Astrocyte of the spinal cord (primary cell): ENCODE results near the gene UBXN11.

Experiments
- DNase-seq: peaks from one replicate; pipeline ENCODE4 v3.0.0; 2011; ENCODE audit warnings: low read depth, low spot score
- H3K4me3 ChIP-seq: 2 replicates; pipeline ENCODE4 v1.5.1; 2011; ENCODE audit warnings: low read depth, mild to moderate bottlenecking, low read length, moderate library complexity
- in situ Hi-C: cut with HindIII; loops from 2 replicates; pipeline ENCODE4 v1.10.0; 2017; ENCODE audit warnings: low sequenced_read_pairs
- TF ChIP-seq, protein P1 (sequence below): IDR thresholded peaks from 2 replicates; pipeline ENCODE4 v1.5.1; 2012; ENCODE audit warnings: low read depth, mild to moderate bottlenecking, low read length, inconsistent platforms

Gene UBXN11

DNA sequence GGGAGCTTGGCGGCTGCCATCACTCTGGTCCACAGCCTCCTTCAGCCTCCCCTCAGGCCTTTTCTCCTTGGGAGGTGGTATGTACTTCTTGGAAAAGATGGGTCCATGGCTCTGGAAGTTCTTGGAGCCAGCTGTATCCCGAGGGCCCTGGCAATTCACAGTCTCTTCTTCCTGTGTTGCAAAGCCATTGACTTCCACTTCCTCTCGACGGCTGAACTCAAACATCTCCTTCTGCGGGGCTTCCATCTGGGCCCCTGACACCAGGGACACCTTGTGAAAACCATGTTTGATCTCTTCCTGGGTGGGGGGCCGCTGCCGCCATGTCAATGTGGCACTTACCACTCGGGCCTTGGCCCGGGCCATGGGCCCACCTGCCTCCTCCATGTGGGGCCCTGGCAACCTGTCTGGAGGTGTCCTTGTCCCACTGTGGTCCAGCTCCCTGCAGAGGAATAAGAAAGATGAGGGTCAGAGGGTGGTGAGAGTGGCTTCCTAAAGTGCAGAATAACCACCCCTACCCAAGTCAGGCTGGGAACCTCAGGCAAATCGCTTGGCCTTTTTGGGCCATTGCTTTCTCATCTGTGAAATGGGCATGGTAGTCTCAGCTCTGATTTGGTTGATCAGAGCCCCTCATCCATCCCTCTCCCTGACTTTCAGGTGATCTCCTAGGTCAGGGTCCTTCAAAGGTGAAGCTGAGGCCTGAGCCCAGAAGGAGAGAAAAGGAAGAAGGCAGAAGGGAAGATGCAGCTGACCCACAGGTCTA lies 40.0 kb upstream of the UBXN11 start:
- H3K4me3 ChIP-seq = no peak overlapping the region
- TF ChIP-seq, protein P1, sequence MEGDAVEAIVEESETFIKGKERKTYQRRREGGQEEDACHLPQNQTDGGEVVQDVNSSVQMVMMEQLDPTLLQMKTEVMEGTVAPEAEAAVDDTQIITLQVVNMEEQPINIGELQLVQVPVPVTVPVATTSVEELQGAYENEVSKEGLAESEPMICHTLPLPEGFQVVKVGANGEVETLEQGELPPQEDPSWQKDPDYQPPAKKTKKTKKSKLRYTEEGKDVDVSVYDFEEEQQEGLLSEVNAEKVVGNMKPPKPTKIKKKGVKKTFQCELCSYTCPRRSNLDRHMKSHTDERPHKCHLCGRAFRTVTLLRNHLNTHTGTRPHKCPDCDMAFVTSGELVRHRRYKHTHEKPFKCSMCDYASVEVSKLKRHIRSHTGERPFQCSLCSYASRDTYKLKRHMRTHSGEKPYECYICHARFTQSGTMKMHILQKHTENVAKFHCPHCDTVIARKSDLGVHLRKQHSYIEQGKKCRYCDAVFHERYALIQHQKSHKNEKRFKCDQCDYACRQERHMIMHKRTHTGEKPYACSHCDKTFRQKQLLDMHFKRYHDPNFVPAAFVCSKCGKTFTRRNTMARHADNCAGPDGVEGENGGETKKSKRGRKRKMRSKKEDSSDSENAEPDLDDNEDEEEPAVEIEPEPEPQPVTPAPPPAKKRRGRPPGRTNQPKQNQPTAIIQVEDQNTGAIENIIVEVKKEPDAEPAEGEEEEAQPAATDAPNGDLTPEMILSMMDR = no peak
- in situ Hi-C loops = no loop called here
- DNase-seq = no peak

DNA sequence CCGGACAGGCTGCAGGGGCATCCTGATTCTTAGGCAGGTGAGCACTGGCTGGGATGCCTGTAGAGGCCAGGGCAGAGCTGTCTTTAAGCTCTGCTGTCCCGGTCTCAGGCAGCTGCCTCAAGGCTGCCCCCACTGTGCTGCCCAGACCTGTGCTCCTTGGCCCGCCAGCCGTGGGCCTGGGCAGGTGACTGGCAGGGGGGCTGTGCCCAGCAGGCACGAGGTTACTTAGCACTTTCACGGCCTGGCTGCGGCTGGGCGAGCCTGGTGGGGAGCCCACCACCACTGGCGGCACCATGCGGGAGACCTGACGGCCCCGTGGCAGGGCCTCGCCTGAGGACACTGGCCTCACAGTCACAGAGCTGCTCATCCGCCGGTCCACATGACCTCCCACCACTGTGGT lies 39.3 kb upstream of the UBXN11 start:
- H3K4me3 ChIP-seq = no peak overlapping the region
- in situ Hi-C loops = no loop called here
- TF ChIP-seq, protein P1 = no peak
- DNase-seq = no peak

GRCh38 chr1:26344147-26344920 lies 37.9 kb upstream of the UBXN11 start:
- in situ Hi-C loops = no loop called here
- TF ChIP-seq, protein P1 = no peak

GRCh38 chr1:26340047-26340481 lies 33.6 kb upstream of the UBXN11 start:
- DNase-seq = no peak
- no peak overlapping the region for H3K4me3 ChIP-seq
- TF ChIP-seq, protein P1 = no peak
- in situ Hi-C loops = no loop called here

More at GRCh38 chr1:26344147-26344920, 37.9 kb upstream of the UBXN11 start:
- no peak overlapping the region for H3K4me3 ChIP-seq
- no peak for DNase-seq

- in situ Hi-C loops = no loop called here
- TF ChIP-seq, protein P1 = no peak
- no peak for DNase-seq
- no peak overlapping the region for H3K4me3 ChIP-seq
Measured at GRCh38 chr1:26338670-26339069, 32.2 kb upstream of the UBXN11 start.

- in situ Hi-C loops = no loop called here
Measured at GRCh38 chr1:26337625-26338024, 31.2 kb upstream of the UBXN11 start.

More at GRCh38 chr1:26337625-26338024, 31.2 kb upstream of the UBXN11 start:
- no peak for DNase-seq
- TF ChIP-seq, protein P1 = no peak
- no peak overlapping the region for H3K4me3 ChIP-seq
